ENCODE results near the gene CBLB. TPM values are rescaled to one million over a fixed set of nuclear protein-coding genes. Genes with fewer than 3 reads are reported as not detected.

Gene CBLB
- polyA plus RNA-seq, 2 of the 4 experiments (the other 2 are of a cell fraction) = 6.8 to 16.2 TPM

GRCh38 chr3:105611304-105612192, 257.3 kb downstream of the CBLB start:
- Histone ChIP-seq H3K4me2 (no peak overlapping the region), H3K4me1 (no peaks in the 10 kb centered on the region), H3K9me3 (no peaks in the 10 kb centered on the region), H3K27ac (no peak overlapping the region), H3K4me3 (no peak overlapping the region)
- TF ChIP-seq EHMT2 (IDR thresholded peaks at IDR 0.05; ENCODE audit: low read depth) = no peak
- no peak for TF ChIP-seq E2F6 (IDR thresholded peaks at IDR 0.05; ENCODE audit: borderline replicate concordance, low read depth)
- TF ChIP-seq SREBF2 (IDR thresholded peaks at IDR 0.05) = no peak
- TF ChIP-seq MAZ (IDR thresholded peaks at IDR 0.05; ENCODE audit: borderline replicate concordance, low read depth, low read length) = no peak
- TF ChIP-seq EHF (CRISPR knock-in tag; IDR thresholded peaks at IDR 0.05) = no peak
- no peak for TF ChIP-seq GATA3 (IDR thresholded peaks at IDR 0.05; ENCODE audit: borderline replicate concordance)
- DNase-seq (ENCODE audit: low read depth in 1 of 2, low spot score in 1 of 2) = no peak
- 77% methylated on average over 5 of the region's 5 CpGs for WGBS (ENCODE audit: missing lambda C conversion rate)
- ATAC-seq = no peak
- ChIA-PET POLR2A (no interaction called here), CTCF (no interaction called here)
- no peak for FAIRE-seq

- H3K4me3 ChIP-seq = no peak overlapping the region
- ATAC-seq (no peak), DNase-seq (ENCODE audit: low read depth in 1 of 2, low spot score in 1 of 2) (no peak), FAIRE-seq (no peak)
- 78% methylated on average over 4 of the region's 4 CpGs for WGBS (ENCODE audit: missing lambda C conversion rate)
- no peak overlapping the region for H3K4me2 ChIP-seq
- ChIA-PET POLR2A (no interaction called here), CTCF (no interaction called here)
- H3K4me1 ChIP-seq = no peaks in the 10 kb centered on the region
- TF ChIP-seq FOSB (CRISPR knock-in tag; IDR thresholded peaks at IDR 0.05) (no peak), POLR2AphosphoS2 (conservative IDR thresholded peaks at IDR 0.05; ENCODE audit: low read length) (no peak), ELK1 (IDR thresholded peaks at IDR 0.05; ENCODE audit: low read depth, low read length) (no peak), NPAS2 (CRISPR knock-in tag; IDR thresholded peaks at IDR 0.05; ENCODE audit: borderline replicate concordance) (no peak), HEYL (CRISPR knock-in tag; IDR thresholded peaks at IDR 0.05) (no peak)
- no peaks in the 10 kb centered on the region for H3K9me3 ChIP-seq
- H3K27ac ChIP-seq = no peak overlapping the region
Observed at GRCh38 chr3:105610473-105610872, 258.3 kb downstream of the CBLB start.

- ChIA-PET POLR2A (no interaction called here), CTCF (interaction anchor here (1.6 kb wide), 1 partner anchor 1001 kb away, joined by 3 read pairs; no protein-coding TSS in a partner anchor)
- DNase-seq (ENCODE audit: low read depth in 1 of 2, low spot score in 1 of 2) (no peak), ATAC-seq (no peak), FAIRE-seq (no peak)
- WGBS (ENCODE audit: missing lambda C conversion rate) = 92% methylated on average over 17 of the region's 17 CpGs
- Histone ChIP-seq H3K4me2 (no peak overlapping the region), H3K4me3 (no peak overlapping the region), H3K9me3 (no peaks in the 10 kb centered on the region), H3K4me1 (no peaks in the 10 kb centered on the region), H3K27ac (no peak overlapping the region)
- TF ChIP-seq EHF (CRISPR knock-in tag; IDR thresholded peaks at IDR 0.05) (no peak), PBX3 (IDR thresholded peaks at IDR 0.05) (no peak), RAD21 (conservative IDR thresholded peaks at IDR 0.05 in 1 of 2, IDR thresholded peaks at IDR 0.05 in 1 of 2) (no peak), NR3C1 (IDR thresholded peaks at IDR 0.05) (no peak), BHLHE40 (IDR thresholded peaks at IDR 0.05; ENCODE audit: low read depth, low read length) (no peak), KDM1A (IDR thresholded peaks at IDR 0.05; ENCODE audit: low read depth) (no peak), E2F6 (IDR thresholded peaks at IDR 0.05; ENCODE audit: borderline replicate concordance, low read depth) (no peak), ATOH8 (CRISPR knock-in tag; IDR thresholded peaks at IDR 0.05; ENCODE audit: low read depth) (no peak), HEYL (CRISPR knock-in tag; IDR thresholded peaks at IDR 0.05) (no peak), FOSB (CRISPR knock-in tag; IDR thresholded peaks at IDR 0.05) (no peak), RFX5 (IDR thresholded peaks at IDR 0.05) (no peak)
Observed at GRCh38 chr3:105608623-105609022, 260.2 kb downstream of the CBLB start.

Measured in A549 (cell line).